Measurements from ENCODE around the gene DNTTIP2. TPM values are rescaled to one million over a fixed set of nuclear protein-coding genes. Genes with fewer than 3 reads are reported as not detected.

The DNTTIP2 gene
- total and polyA plus RNA-seq, 2 donors (not counting 3 experiments of a cell fraction or from before 2014, with no cell fraction given), result 8.0 to 53.7 TPM

DNA sequence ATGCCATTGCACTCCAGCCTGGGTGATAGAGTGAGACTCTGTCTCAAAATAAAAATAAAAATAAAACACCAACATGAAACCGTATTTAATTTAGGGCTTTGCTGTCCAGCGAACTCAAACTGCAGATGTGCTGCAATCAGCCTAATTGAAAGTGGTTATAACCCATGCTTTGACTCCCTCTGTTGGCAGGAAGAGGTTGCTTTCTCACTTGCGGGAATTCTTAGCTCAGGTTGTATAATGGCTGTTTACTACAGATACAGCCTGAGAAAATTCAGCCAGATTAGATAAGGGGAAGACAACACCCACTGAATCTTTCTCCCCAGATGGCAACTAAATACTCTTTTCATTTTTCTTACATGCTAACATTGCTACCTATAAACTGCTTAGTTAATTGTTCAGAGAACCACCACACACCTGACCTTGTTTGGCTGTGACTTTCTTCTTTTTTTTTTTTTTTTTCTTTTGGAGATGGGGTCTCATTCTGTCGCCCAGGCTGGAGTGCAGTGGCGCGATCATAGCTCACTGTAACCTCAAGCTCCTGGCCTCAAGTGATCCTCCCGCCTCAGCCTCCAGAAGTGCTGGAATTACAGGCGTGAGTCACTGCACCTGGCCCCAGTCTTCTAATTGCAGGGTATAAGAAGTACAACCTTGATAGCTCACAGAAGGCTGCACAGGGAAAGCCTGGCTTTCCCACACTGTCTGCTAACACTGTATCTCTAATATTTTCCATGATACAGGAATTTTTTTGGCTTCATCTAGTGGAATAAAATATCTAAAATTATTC is 34.6 kb downstream of the DNTTIP2 start:
- Histone ChIP-seq H3K36me3 (ENCODE audit: control insufficient read depth in 2 of 2, extremely low read depth in 1 of 2, insufficient read depth in 2 of 2, low read length in 2 of 2) (no peaks in the 10 kb centered on the region), H4K20me1 (replicated peaks; ENCODE audit: control insufficient read depth, extremely low read depth, insufficient read depth, low read length) (no peaks in the 10 kb centered on the region), H3K4me2 (ENCODE audit: insufficient read depth, low read length) (no peak overlapping the region), H3K79me2 (ENCODE audit: control insufficient read depth, insufficient read depth, low read length) (no peaks in the 10 kb centered on the region), H3K4me3 (replicated peaks in 1 of 3; ENCODE audit: insufficient read depth in 1 of 3, low read depth in 1 of 3, low read length in 3 of 3) (no peak overlapping the region), H2AFZ (ENCODE audit: low read depth, low read length) (no peak overlapping the region), H3K27ac (ENCODE audit: insufficient read depth, low read depth, low read length) (peak overlapping the region; percentile 99), H3K9ac (replicated peaks; ENCODE audit: extremely low read depth, insufficient read depth, low read length) (peak overlapping the region; percentile 96), H3K27me3 (ENCODE audit: control insufficient read depth in 2 of 2, insufficient read depth in 2 of 2, low read length in 2 of 2) (no peaks in the 10 kb centered on the region), H3K4me1 (ENCODE audit: control insufficient read depth, extremely low read depth, insufficient read depth, low read length) (peaks cover 25% of the 10 kb centered on the region), H3K9me1 (replicated peaks; ENCODE audit: control insufficient read depth, extremely low read depth, insufficient read depth, low read length) (no peaks in the 10 kb centered on the region), H3K9me3 (replicated peaks; ENCODE audit: control insufficient read depth, insufficient read depth, low read length) (no peaks in the 10 kb centered on the region)
- no TSS peak for BruUV-seq (replicated peaks)
- POLR2A ChIA-PET, result interaction anchor here (0.6 to 1.4 kb wide), 3 partner anchors 28 to 215 kb away, joined by 3 to 10 read pairs (median 4); no protein-coding TSS in a partner anchor
- dilution Hi-C loops (cut with MboI; ENCODE audit: extremely low pct_ligation_motif_present, low sequenced_read_pairs) (no loop called here), intact Hi-C loops (cut with micrococcal nuclease) (loop anchor here (1.0 to 5.0 kb wide), 5 partner anchors 27 to 493 kb away; no protein-coding TSS in a partner anchor)
- CTCF ChIA-PET, result interaction anchor here (0.6 to 11.8 kb wide), 70 partner anchors 10 to 766 kb away, joined by 3 to 325 read pairs (median 5); partner anchors contain the start of genes BCAR3, FNBP1L and MTF2
- peak; percentile 76 for FAIRE-seq
- DNase-seq (ENCODE audit: low read depth, low spot score), result peak; percentile 83
- TF ChIP-seq GATA2 (IDR thresholded peaks at IDR 0.05; ENCODE audit: insufficient read depth, insufficient read length, low read depth, low read length), result no peak
- TF ChIP-seq CTCF (IDR thresholded peaks at IDR 0.05; ENCODE audit: extremely low read depth in 1 of 2, insufficient read depth in 1 of 2, low read depth in 1 of 2, low read length in 2 of 2), result peak; percentile 68 to 75
